ENCODE data around the gene GOLGA8O.
"Not testable (repeated sequence)": the region's sequence is repeated elsewhere in the genome, so short reads cannot be mapped to it uniquely, and the experiment has no call there.

DNA sequence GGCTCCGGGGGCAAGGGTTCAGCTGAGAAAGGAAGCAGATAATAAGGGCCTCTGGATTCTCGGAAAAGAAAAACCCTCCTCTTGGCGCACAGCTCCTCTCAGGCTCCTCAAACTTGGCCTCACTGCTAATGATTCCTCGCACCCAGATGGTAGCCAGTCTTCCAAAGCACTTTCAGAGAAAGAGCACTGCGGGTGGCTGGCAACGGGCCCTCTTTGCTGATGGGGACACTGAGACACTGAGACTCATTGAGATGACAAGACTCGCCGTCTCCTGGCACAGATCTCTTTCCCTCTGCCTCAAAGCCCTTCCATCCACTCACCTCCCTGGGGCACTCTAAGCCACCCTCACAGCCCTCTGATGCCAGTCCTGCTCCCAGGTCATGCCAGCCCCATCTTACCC lies 58.9 kb downstream of the GOLGA8O start:
- TF ChIP-seq, protein P1, sequence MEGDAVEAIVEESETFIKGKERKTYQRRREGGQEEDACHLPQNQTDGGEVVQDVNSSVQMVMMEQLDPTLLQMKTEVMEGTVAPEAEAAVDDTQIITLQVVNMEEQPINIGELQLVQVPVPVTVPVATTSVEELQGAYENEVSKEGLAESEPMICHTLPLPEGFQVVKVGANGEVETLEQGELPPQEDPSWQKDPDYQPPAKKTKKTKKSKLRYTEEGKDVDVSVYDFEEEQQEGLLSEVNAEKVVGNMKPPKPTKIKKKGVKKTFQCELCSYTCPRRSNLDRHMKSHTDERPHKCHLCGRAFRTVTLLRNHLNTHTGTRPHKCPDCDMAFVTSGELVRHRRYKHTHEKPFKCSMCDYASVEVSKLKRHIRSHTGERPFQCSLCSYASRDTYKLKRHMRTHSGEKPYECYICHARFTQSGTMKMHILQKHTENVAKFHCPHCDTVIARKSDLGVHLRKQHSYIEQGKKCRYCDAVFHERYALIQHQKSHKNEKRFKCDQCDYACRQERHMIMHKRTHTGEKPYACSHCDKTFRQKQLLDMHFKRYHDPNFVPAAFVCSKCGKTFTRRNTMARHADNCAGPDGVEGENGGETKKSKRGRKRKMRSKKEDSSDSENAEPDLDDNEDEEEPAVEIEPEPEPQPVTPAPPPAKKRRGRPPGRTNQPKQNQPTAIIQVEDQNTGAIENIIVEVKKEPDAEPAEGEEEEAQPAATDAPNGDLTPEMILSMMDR (IDR thresholded peaks at IDR 0.05), result not testable (repeated sequence)
- TF ChIP-seq POLR2A (IDR thresholded peaks at IDR 0.05), result not testable (repeated sequence)
